Neuronal stem cell (in vitro differentiated cells): ENCODE measurements around the gene TMEM203.

Experiments used
- DNase-seq: peaks from one replicate; pipeline ENCODE4 v3.0.0-alpha.2; 2013; ENCODE audit warnings: low spot score
- H2AFZ ChIP-seq: one replicate; pipeline ENCODE4 v1.6.1; 2013; ENCODE audit warnings: mild to moderate bottlenecking, low read length, inconsistent platforms
- H2AK5ac ChIP-seq: 2 replicates; pipeline ENCODE4 v1.6.1; 2013; ENCODE audit warnings: low read depth, mild to moderate bottlenecking, inconsistent platforms, low read length, moderate library complexity, mixed read lengths
- H2BK120ac ChIP-seq: 2 replicates; pipeline ENCODE4 v1.6.1; 2013; ENCODE audit warnings: low read depth, mild to moderate bottlenecking, inconsistent platforms, low read length, moderate library complexity, mixed read lengths
- H2BK12ac ChIP-seq: one replicate; pipeline ENCODE4 v1.6.1; 2013; ENCODE audit warnings: low read length, inconsistent platforms
- H2BK15ac ChIP-seq: 2 replicates; pipeline ENCODE4 v1.6.1; 2013; ENCODE audit warnings: mild to moderate bottlenecking, low read length, inconsistent platforms, mixed read lengths
- H2BK5ac ChIP-seq: one replicate; pipeline ENCODE4 v1.6.1; 2013; ENCODE audit warnings: inconsistent platforms, mild to moderate bottlenecking, low read length, moderate library complexity
- H3K14ac ChIP-seq: one replicate; pipeline ENCODE4 v1.6.1; 2013; ENCODE audit warnings: low read length, inconsistent platforms
- H3K18ac ChIP-seq: 2 replicates; pipeline ENCODE4 v1.6.1; 2013; ENCODE audit warnings: low read length, inconsistent platforms
- H3K23ac ChIP-seq: 2 replicates; pipeline ENCODE4 v1.6.1; 2013; ENCODE audit warnings: low read depth, mild to moderate bottlenecking, mixed read lengths, low read length, inconsistent platforms; ENCODE audit not compliant: poor library complexity
- H3K27ac ChIP-seq: replicated peaks from 3 replicates; pipeline ENCODE4 v1.5.1; 2013; ENCODE audit warnings: low read length, inconsistent platforms
- H3K27me3 ChIP-seq, 3 experiments: 2 replicates each; pipeline ENCODE4 v1.6.1; 2013; ENCODE audit warnings: low read length in 3 of 3, mild to moderate bottlenecking in 2 of 3, inconsistent platforms in 1 of 3, low read depth in 1 of 3, mixed read lengths in 1 of 3, moderate library complexity in 1 of 3; ENCODE audit not compliant: control insufficient read depth in 3 of 3, insufficient read depth in 3 of 3
- H3K36me3 ChIP-seq, 2 donors: replicated peaks in 1 of 2; 2 replicates each; pipeline ENCODE4 v1.6.1; 2013; ENCODE audit warnings: low read length in 2 of 2; ENCODE audit not compliant: control insufficient read depth in 2 of 2, insufficient read depth in 2 of 2
- H3K4ac ChIP-seq: 2 replicates; pipeline ENCODE4 v1.6.1; 2013; ENCODE audit warnings: inconsistent platforms, mild to moderate bottlenecking, low read length, moderate library complexity
- H3K4me1 ChIP-seq, 2 donors: 1 replicate in 1 of 2; 2 replicates in 1 of 2; pipeline ENCODE4 v1.6.1; 2013; ENCODE audit warnings: low read length in 2 of 2, low read depth in 1 of 2; ENCODE audit not compliant: control insufficient read depth in 2 of 2, insufficient read depth in 1 of 2
- H3K4me2 ChIP-seq: one replicate; pipeline ENCODE4 v1.6.1; 2013; ENCODE audit warnings: mild to moderate bottlenecking, low read length, inconsistent platforms; ENCODE audit not compliant: insufficient read depth, poor library complexity, severe bottlenecking
- H3K4me3 ChIP-seq, 2 donors: 2 replicates each; pipeline ENCODE4 v1.5.1; 2013; ENCODE audit warnings: low read length in 2 of 2, mild to moderate bottlenecking in 2 of 2, inconsistent platforms in 1 of 2, moderate library complexity in 1 of 2
- H3K79me1 ChIP-seq: one replicate; pipeline ENCODE4 v1.6.1; 2013; ENCODE audit warnings: low read depth, mild to moderate bottlenecking, inconsistent platforms, low read length, moderate library complexity
- H3K9ac ChIP-seq: one replicate; pipeline ENCODE4 v1.6.1; 2013; ENCODE audit warnings: mild to moderate bottlenecking, low read depth, low read length, inconsistent platforms; ENCODE audit not compliant: poor library complexity
- H3K9me3 ChIP-seq, 2 donors: replicated peaks in 1 of 2; 2 replicates each; pipeline versions ENCODE3 to v1.6.1; 2013; ENCODE audit warnings: low read length in 2 of 2, mild to moderate bottlenecking in 2 of 2, inconsistent platforms in 1 of 2, low read depth in 1 of 2, mixed read lengths in 1 of 2, moderate library complexity in 1 of 2; ENCODE audit not compliant: control insufficient read depth in 2 of 2, insufficient read depth in 1 of 2
- H4K8ac ChIP-seq: one replicate; pipeline ENCODE4 v1.6.1; 2013; ENCODE audit warnings: low read depth, mild to moderate bottlenecking, inconsistent platforms, low read length, moderate library complexity
- H4K91ac ChIP-seq: one replicate; pipeline ENCODE4 v1.6.1; 2013; ENCODE audit warnings: low read length, low read depth, mild to moderate bottlenecking, inconsistent platforms; ENCODE audit not compliant: poor library complexity
- WGBS, 2 donors: extraction: QIAGEN DNeasy Blood & Tissue Kit; methylation state at CpG; one replicate each; pipeline ENCODE4 v1.1.7; 2013; ENCODE audit warnings: missing lambda C conversion rate in 2 of 2, mixed read lengths in 1 of 2; ENCODE audit not compliant: insufficient read length in 2 of 2, insufficient replicate concordance in 1 of 2; ENCODE audit errors: extremely low coverage in 2 of 2; 5-methylcytosine and 5-hydroxymethylcytosine counted together

The TMEM203 gene

GRCh38 chr9:137187386-137187785 lies 18.1 kb downstream of the TMEM203 start:
- WGBS, 2 donors, result no CpG with 5 or more reads among the region's 15 CpGs
- H4K91ac ChIP-seq, result no peak overlapping the region

DNA sequence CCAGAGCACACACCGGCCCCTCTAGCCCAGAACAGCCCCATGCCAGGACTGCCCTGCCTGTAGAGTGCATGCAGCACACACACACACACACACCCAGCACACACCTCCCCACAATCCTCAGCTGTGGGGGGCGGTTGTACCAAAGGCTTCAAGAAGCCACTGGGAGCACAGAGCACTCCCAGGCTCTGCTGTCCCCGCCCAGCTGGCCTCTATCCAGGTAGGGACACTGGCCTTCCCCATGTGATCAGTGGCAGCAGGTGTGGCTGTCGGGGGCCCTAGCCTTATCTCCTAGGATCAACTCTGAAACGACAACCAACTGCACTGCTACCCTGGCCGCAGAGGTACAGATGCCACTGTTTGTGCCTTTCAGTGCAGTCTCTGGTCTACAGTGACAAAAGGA lies 19.1 kb downstream of the TMEM203 start:
- Histone ChIP-seq H2BK12ac (no peak overlapping the region), H2BK5ac (no peak overlapping the region), H3K14ac (no peak overlapping the region), H3K27ac (no peak overlapping the region), H2AFZ (no peak overlapping the region), H3K36me3 (peaks cover 33 to 68% of the 10 kb centered on the region in 2 donors), H3K9me3 (no peaks in the 10 kb centered on the region), H4K8ac (no peak overlapping the region), H2BK15ac (no peak overlapping the region), H3K9ac (peak overlapping the region; percentile 21), H2BK120ac (no peak overlapping the region), H3K4ac (no peak overlapping the region), H3K27me3 (peaks cover 0 to 2% (median 0%) of the 10 kb centered on the region in 3 experiments), H4K91ac (no peak overlapping the region), H3K4me3 (peak overlapping the region in 1 of 2 donors; percentile 100), H3K4me1 (peaks cover 12 to 17% of the 10 kb centered on the region in 2 donors), H3K4me2 (no peak overlapping the region), H2AK5ac (no peak overlapping the region), H3K18ac (no peak overlapping the region), H3K23ac (peak overlapping the region; percentile 65), H3K79me1 (peaks cover 27% of the 10 kb centered on the region)
- DNase-seq, result no peak
- WGBS, 2 donors, result no CpG with 5 or more reads among the region's 6 CpGs

More at GRCh38 chr9:137187386-137187785, 18.1 kb downstream of the TMEM203 start:
- H4K8ac ChIP-seq, result no peak overlapping the region
- H3K4me1 ChIP-seq, result peaks cover 12 to 17% of the 10 kb centered on the region in 2 donors
- H3K36me3 ChIP-seq, result peaks cover 30 to 72% of the 10 kb centered on the region in 2 donors
- H3K14ac ChIP-seq, result no peak overlapping the region
- no peak overlapping the region for H2BK12ac ChIP-seq
- no peak overlapping the region for H2BK120ac ChIP-seq
- H3K27ac ChIP-seq, result no peak overlapping the region
- no peak overlapping the region for H2AFZ ChIP-seq
- H3K23ac ChIP-seq, result no peak overlapping the region
- H3K4me2 ChIP-seq, result peak overlapping the region; percentile 94
- no peak overlapping the region for H2BK5ac ChIP-seq
- no peak overlapping the region for H2AK5ac ChIP-seq
- DNase-seq, result no peak
- peaks cover 0 to 1% of the 10 kb centered on the region in 2 donors for H3K9me3 ChIP-seq
- H3K4me3 ChIP-seq, result peak overlapping the region; percentile 99 to 100
- no peak overlapping the region for H2BK15ac ChIP-seq
- no peak overlapping the region for H3K9ac ChIP-seq
- peaks cover 0 to 2% (median 0%) of the 10 kb centered on the region in 3 experiments for H3K27me3 ChIP-seq
- no peak overlapping the region for H3K18ac ChIP-seq
- peaks cover 27% of the 10 kb centered on the region for H3K79me1 ChIP-seq
- no peak overlapping the region for H3K4ac ChIP-seq

GRCh38 chr9:137185921-137186320 lies 19.5 kb downstream of the TMEM203 start:
- peaks cover 12 to 17% of the 10 kb centered on the region in 2 donors for H3K4me1 ChIP-seq
- H3K18ac ChIP-seq, result no peak overlapping the region
- H4K8ac ChIP-seq, result no peak overlapping the region
- no peak overlapping the region for H3K27ac ChIP-seq
- DNase-seq, result no peak
- H3K9me3 ChIP-seq, result no peaks in the 10 kb centered on the region
- no peak overlapping the region for H3K4ac ChIP-seq
- H3K4me3 ChIP-seq, result no peak overlapping the region
- no peak overlapping the region for H2BK5ac ChIP-seq
- H3K36me3 ChIP-seq, result peaks cover 35 to 68% of the 10 kb centered on the region in 2 donors
- no peak overlapping the region for H2BK120ac ChIP-seq
- H2BK12ac ChIP-seq, result no peak overlapping the region
- H3K4me2 ChIP-seq, result no peak overlapping the region
- peaks cover 0 to 2% (median 0%) of the 10 kb centered on the region in 3 experiments for H3K27me3 ChIP-seq
- no CpG with 5 or more reads among the region's 19 CpGs for WGBS, 2 donors
- peak overlapping the region; percentile 65 for H3K23ac ChIP-seq
- H4K91ac ChIP-seq, result no peak overlapping the region
- no peak overlapping the region for H2AFZ ChIP-seq
- H2BK15ac ChIP-seq, result no peak overlapping the region
- no peak overlapping the region for H3K14ac ChIP-seq
- H2AK5ac ChIP-seq, result no peak overlapping the region
- peaks cover 28% of the 10 kb centered on the region for H3K79me1 ChIP-seq
- no peak overlapping the region for H3K9ac ChIP-seq

DNA sequence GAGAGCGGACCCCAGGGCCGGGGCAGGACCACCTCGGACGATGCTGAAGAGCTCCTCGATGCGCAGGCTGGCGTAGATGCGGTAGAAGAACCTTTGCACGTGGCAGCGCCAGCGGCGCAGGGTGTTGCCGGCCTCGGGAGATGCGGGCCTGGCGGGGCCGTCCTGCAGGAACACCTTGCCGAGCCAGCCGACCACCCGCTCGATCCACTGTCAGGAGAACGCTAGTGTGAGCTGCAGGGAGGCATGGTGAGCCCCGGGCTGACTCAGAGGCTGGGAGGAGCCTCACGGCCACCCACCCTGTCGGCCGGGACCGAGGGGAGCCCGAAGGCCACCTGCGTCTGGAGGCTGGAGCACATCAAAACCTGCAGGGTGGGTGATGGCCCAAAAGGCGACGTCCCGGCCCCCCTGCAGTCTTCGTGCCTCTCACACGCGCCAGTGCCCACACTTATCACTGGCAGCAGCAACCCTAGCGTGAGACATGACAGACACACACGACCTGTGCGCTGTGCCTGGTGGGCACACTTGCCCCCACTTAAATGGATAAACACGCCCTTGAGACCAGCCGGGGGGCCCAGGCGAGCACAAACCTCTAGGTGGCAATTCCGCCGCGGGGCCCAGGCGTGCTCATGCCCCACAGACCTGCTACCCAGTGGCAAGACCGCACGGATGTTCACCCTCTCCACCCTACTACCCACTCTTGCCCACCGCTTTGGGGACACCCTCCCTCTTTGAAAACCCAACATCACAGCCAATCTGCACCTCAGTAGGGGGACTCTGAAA lies 20.4 kb downstream of the TMEM203 start:
- no peak overlapping the region for H3K4me3 ChIP-seq
- H3K18ac ChIP-seq, result no peak overlapping the region
- peak overlapping the region; percentile 65 for H3K23ac ChIP-seq
- H3K27me3 ChIP-seq, result peaks cover 0 to 2% (median 0%) of the 10 kb centered on the region in 3 experiments
- H2BK15ac ChIP-seq, result no peak overlapping the region
- no peak overlapping the region for H3K4me2 ChIP-seq
- peaks cover 12 to 17% of the 10 kb centered on the region in 2 donors for H3K4me1 ChIP-seq
- H3K4ac ChIP-seq, result no peak overlapping the region
- no peak overlapping the region for H3K14ac ChIP-seq
- no CpG with 5 or more reads among the region's 48 CpGs for WGBS, 2 donors
- H4K8ac ChIP-seq, result no peak overlapping the region
- no peak for DNase-seq
- no peaks in the 10 kb centered on the region for H3K9me3 ChIP-seq
- H2BK5ac ChIP-seq, result no peak overlapping the region
- H2BK120ac ChIP-seq, result no peak overlapping the region
- no peak overlapping the region for H3K27ac ChIP-seq
- H2BK12ac ChIP-seq, result no peak overlapping the region
- peaks cover 31% of the 10 kb centered on the region for H3K79me1 ChIP-seq
- peaks cover 36 to 68% of the 10 kb centered on the region in 2 donors for H3K36me3 ChIP-seq
- H3K9ac ChIP-seq, result no peak overlapping the region
- H4K91ac ChIP-seq, result no peak overlapping the region
- H2AFZ ChIP-seq, result no peak overlapping the region
- no peak overlapping the region for H2AK5ac ChIP-seq
